Astrocyte of the cerebellum (primary cell): ENCODE data around the gene ZBTB46.

ENCODE experiments used
- DNase-seq: peaks from one replicate; pipeline ENCODE4 v3.0.0-alpha.2; 2011; ENCODE audit warnings: low read depth
- H3K4me3 ChIP-seq: 2 replicates; pipeline ENCODE4 v1.5.1; 2011; ENCODE audit warnings: mild to moderate bottlenecking, low read depth, low read length, moderate library complexity
- in situ Hi-C: cut with HindIII; loops from 2 replicates; pipeline ENCODE4 v1.10.0; 2017; ENCODE audit warnings: low sequenced_read_pairs
- TF ChIP-seq, protein P1 (sequence below): IDR thresholded peaks from 2 replicates; pipeline ENCODE4 v1.5.1; 2012; ENCODE audit warnings: low read length, low read depth, moderate library complexity, mild to moderate bottlenecking; ENCODE audit errors: missing control alignments

Gene ZBTB46

DNA sequence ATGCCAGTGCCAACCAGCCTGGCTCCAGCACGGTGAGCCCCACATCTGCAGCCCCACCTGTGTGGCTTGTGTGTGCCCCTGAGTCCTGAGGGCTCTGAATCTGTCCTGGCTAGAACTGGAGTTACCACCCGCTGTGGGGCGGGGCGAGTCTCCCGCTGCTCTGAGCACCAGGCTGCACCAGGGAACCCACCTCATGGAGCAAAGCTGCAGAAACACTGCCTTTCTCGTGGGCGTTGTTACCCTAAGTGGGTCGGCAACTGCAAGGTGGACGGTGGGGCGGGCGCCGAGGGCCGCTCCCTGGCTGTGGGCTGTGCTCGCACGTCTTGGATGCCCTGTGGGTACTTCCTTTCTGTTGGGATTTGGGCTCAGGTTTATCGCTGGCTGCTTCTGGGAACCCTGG is 12.7 kb upstream of the ZBTB46 start:
- DNase-seq: no peak
- in situ Hi-C loops: loop anchor here (10.0 kb wide), 1 partner anchor 69 kb away; no protein-coding TSS in a partner anchor
- no peak overlapping the region for H3K4me3 ChIP-seq
- TF ChIP-seq, protein P1, sequence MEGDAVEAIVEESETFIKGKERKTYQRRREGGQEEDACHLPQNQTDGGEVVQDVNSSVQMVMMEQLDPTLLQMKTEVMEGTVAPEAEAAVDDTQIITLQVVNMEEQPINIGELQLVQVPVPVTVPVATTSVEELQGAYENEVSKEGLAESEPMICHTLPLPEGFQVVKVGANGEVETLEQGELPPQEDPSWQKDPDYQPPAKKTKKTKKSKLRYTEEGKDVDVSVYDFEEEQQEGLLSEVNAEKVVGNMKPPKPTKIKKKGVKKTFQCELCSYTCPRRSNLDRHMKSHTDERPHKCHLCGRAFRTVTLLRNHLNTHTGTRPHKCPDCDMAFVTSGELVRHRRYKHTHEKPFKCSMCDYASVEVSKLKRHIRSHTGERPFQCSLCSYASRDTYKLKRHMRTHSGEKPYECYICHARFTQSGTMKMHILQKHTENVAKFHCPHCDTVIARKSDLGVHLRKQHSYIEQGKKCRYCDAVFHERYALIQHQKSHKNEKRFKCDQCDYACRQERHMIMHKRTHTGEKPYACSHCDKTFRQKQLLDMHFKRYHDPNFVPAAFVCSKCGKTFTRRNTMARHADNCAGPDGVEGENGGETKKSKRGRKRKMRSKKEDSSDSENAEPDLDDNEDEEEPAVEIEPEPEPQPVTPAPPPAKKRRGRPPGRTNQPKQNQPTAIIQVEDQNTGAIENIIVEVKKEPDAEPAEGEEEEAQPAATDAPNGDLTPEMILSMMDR: no peak

DNA sequence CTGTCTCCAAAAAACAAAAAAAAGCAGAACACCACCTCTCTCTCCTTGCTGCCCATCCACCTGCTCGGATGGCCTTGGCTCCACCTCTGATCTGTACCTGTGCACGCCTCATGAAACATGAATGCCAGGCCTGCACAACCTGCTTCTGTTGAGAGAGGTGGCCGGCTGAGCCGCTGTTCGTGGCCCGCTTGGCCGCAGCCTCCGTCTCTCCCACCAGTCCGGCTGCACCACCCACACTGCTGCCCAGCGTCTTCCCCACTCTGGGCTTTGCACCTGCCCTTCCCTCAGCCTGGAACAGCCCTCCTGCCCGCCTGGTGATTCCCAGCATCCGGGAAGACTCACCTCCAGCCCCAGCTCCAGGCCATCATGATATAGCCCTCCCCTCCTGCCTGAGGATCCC is 12.2 kb upstream of the ZBTB46 start:
- in situ Hi-C loops: loop anchor here (10.0 kb wide), 1 partner anchor 68 kb away; no protein-coding TSS in a partner anchor
- H3K4me3 ChIP-seq: no peak overlapping the region
- TF ChIP-seq, protein P1: no peak
- no peak for DNase-seq

DNA sequence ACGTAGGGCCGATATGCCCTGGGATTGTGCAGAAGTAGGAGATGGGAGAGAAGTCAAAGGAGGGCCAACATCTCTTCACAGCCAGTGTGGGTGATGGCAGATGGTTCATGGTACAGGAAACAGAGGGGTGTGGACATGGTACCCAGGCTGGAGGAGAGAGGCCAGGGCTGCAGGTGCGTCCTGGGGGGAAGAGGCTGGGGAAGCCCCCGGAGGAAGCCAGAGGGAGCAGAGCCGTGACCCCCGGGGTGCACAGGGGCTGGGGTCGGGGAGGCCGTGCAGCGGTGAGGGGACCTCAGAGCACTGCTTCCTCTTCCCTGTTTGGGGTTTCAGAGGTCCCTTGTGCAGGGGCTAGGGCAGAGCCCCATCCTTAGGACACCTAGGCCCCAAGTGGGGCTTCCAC is 11.2 kb upstream of the ZBTB46 start:
- in situ Hi-C loops: loop anchor here (10.0 kb wide), 1 partner anchor 67 kb away; no protein-coding TSS in a partner anchor
- TF ChIP-seq, protein P1: no peak
- no peak for DNase-seq
- no peak overlapping the region for H3K4me3 ChIP-seq

DNA sequence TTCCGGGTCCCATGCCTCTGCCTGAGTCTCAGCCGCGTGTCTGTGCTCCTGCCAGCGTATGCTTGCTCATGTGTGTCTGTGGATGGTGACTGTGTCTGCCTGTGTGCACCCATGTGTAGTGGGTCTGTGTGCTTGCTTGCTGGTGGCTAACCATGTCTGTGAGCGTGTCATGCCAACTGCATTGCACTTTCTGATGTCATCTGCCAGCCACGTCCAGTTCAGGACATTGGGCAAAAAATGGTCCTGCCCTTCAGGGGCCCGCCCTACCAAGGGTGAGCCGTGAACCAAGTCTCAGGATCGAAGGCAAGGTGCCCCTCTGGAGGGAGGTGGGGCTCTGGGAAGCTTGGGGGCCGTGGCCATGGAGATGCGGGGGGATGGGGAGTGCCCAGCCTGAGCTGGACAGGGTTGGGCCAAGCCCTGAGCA is 9.4 kb upstream of the ZBTB46 start:
- in situ Hi-C loops: loop anchor here (10.0 kb wide), 1 partner anchor 66 kb away; no protein-coding TSS in a partner anchor
- TF ChIP-seq, protein P1: no peak
- no peak for DNase-seq
- no peak overlapping the region for H3K4me3 ChIP-seq

DNA sequence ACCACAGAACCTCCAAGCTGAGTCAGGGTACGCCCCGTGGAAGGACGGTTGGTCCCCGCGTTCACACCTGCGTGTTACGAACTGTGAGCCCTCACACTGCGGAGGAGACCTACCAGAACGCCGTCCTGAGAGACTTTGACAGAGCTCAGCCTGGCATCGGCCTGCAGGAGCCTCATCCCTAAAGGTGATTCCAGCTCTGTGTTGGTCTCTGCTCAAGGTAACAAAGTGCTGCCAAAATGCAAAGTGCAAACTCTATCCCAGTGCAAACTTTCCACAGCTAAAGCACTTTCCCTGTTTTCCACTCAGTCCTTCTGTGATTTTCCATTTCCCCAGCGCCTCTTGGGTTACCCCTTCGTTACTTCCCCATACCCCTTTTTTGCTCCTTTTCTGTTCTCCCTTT is 8.6 kb upstream of the ZBTB46 start:
- no peak overlapping the region for H3K4me3 ChIP-seq
- in situ Hi-C loops: loop anchor here (10.0 kb wide), 1 partner anchor 65 kb away; no protein-coding TSS in a partner anchor
- no peak for DNase-seq
- TF ChIP-seq, protein P1: no peak

DNA sequence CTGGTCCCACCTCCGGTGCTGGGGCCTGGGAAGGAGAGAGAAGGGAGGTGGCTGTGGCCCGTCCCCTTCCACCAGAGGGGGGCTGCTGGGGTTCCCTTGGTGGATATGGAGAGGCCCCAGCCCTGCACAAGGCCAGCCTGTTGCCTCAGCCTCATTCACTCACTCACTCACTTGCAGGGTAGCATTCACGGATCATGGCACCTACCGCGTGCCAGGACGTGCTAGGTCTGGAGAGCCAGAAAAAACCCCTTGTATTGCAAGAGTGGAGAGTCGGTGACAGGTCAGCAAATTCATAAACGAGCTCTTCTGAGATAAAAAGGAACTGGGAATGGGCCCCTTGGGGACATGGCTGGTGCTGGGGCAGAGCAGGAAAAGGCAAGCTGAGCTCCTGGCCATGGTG is 6.4 kb upstream of the ZBTB46 start:
- no peak overlapping the region for H3K4me3 ChIP-seq
- TF ChIP-seq, protein P1: no peak
- in situ Hi-C loops: no loop called here
- DNase-seq: no peak
